ENCODE measurements around the gene WWOX. TPM values are rescaled to one million over a fixed set of nuclear protein-coding genes. Genes with fewer than 3 reads are reported as not detected.

The WWOX gene
- total RNA-seq, 1 donor from 2014 or later: 16.7 TPM

DNA sequence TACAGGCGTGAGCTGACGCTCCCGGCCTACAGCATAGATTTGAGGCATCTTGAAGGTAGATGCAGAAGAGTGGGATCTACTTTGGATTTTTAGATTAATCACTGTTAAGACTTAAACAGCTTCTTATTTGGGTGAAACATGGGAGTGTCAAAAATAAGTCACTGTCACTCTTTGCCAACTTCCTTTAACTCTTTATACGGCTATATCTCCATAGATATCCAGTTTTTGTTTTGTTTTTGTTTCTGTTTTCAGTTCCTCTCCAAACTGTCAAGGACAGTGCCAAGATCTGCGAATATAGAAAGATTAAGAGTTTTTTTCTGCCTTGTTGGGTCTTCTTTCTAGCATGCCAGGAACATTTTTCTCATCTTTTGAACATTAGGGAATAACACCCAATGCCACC is 706.1 kb downstream of the WWOX start:
- Histone ChIP-seq H3K4me1 (ENCODE audit: control insufficient read depth in 3 of 3, insufficient read depth in 3 of 3, low read length in 3 of 3) (no peaks in the 10 kb centered on the region), H3K9me3 (ENCODE audit: control insufficient read depth in 3 of 3, low read length in 3 of 3) (no peaks in the 10 kb centered on the region), H3K36me3 (ENCODE audit: control insufficient read depth in 3 of 3, insufficient read depth in 3 of 3, low read length in 3 of 3) (no peaks in the 10 kb centered on the region), H3K27me3 (ENCODE audit: control insufficient read depth in 3 of 3, insufficient read depth in 3 of 3, low read length in 3 of 3) (no peaks in the 10 kb centered on the region), H3K9ac (ENCODE audit: low read depth in 1 of 3, low read length in 3 of 3) (no peak overlapping the region), H3K27ac (ENCODE audit: low read depth, low read length) (no peak overlapping the region), H3K4me3 (ENCODE audit: low read length in 3 of 3) (no peak overlapping the region)

DNA sequence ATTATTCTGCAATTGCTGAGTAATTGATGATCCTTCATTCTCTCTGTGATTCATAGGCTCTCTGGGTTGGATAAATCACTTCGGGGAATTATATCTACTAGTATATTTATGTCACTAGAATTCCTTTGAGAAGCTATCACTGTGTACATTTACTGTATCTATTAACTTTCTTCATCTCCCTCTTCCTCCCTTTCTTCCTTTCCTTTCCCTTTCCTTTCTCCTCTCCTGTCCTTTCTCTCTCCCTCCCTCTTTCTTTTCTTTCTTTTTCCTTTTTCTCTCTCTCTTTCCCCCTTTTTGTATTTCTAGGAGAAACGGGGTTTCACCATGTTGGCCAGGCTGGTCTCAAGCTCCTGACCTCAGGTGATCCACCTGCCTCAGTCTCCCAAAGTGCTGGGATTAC is 711.8 kb downstream of the WWOX start:
- Histone ChIP-seq H3K36me3 (ENCODE audit: control insufficient read depth in 3 of 3, insufficient read depth in 3 of 3, low read length in 3 of 3) (no peaks in the 10 kb centered on the region), H3K27me3 (ENCODE audit: control insufficient read depth in 3 of 3, insufficient read depth in 3 of 3, low read length in 3 of 3) (no peaks in the 10 kb centered on the region), H3K4me1 (ENCODE audit: control insufficient read depth in 3 of 3, insufficient read depth in 3 of 3, low read length in 3 of 3) (peaks cover 8 to 15% (median 12%) of the 10 kb centered on the region in 3 donors), H3K27ac (ENCODE audit: low read depth, low read length) (no peak overlapping the region), H3K9me3 (ENCODE audit: control insufficient read depth in 3 of 3, low read length in 3 of 3) (no peaks in the 10 kb centered on the region), H3K4me3 (ENCODE audit: low read length in 3 of 3) (no peak overlapping the region), H3K9ac (ENCODE audit: low read depth in 1 of 3, low read length in 3 of 3) (no peak overlapping the region)

DNA sequence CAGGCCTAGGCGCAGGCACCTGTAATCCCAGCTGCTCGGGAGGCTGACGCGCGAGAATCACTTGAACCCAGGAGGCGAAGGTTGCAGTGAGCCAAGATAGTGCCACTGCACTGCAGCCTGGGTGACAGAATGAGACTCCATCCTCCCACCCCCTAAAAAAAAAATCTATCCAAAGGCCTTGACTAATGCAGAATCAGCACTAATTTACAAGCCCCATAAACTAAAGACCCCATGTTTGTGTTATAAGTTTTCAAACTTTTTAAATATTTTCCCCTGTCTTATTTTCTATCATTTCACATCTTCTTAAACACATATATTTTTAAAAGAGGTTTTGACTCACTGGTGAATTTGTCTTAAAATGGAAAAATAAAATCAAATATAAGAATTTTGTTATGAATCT is 713.1 kb downstream of the WWOX start:
- H3K36me3 ChIP-seq (ENCODE audit: control insufficient read depth in 3 of 3, insufficient read depth in 3 of 3, low read length in 3 of 3): no peaks in the 10 kb centered on the region
- H3K4me3 ChIP-seq (ENCODE audit: low read length in 3 of 3): no peak overlapping the region
- H3K9me3 ChIP-seq (ENCODE audit: control insufficient read depth in 3 of 3, low read length in 3 of 3): no peaks in the 10 kb centered on the region
- no peak overlapping the region for H3K27ac ChIP-seq (ENCODE audit: low read depth, low read length)
- H3K9ac ChIP-seq (ENCODE audit: low read depth in 1 of 3, low read length in 3 of 3): no peak overlapping the region
- peaks cover 20 to 22% (median 21%) of the 10 kb centered on the region in 3 donors for H3K4me1 ChIP-seq (ENCODE audit: control insufficient read depth in 3 of 3, insufficient read depth in 3 of 3, low read length in 3 of 3)
- no peaks in the 10 kb centered on the region for H3K27me3 ChIP-seq (ENCODE audit: control insufficient read depth in 3 of 3, insufficient read depth in 3 of 3, low read length in 3 of 3)

GRCh38 chr16:78813661-78814311 is 714.3 kb downstream of the WWOX start:
- Histone ChIP-seq H3K4me1 (ENCODE audit: control insufficient read depth in 3 of 3, insufficient read depth in 3 of 3, low read length in 3 of 3) (peaks cover 27 to 30% (median 28%) of the 10 kb centered on the region in 3 donors), H3K9me3 (ENCODE audit: control insufficient read depth in 3 of 3, low read length in 3 of 3) (no peaks in the 10 kb centered on the region), H3K36me3 (ENCODE audit: control insufficient read depth in 3 of 3, insufficient read depth in 3 of 3, low read length in 3 of 3) (no peaks in the 10 kb centered on the region), H3K4me3 (ENCODE audit: low read length in 3 of 3) (no peak overlapping the region), H3K9ac (ENCODE audit: low read depth in 1 of 3, low read length in 3 of 3) (no peak overlapping the region), H3K27ac (ENCODE audit: low read depth, low read length) (no peak overlapping the region), H3K27me3 (ENCODE audit: control insufficient read depth in 3 of 3, insufficient read depth in 3 of 3, low read length in 3 of 3) (no peaks in the 10 kb centered on the region)

- H3K27me3 ChIP-seq (ENCODE audit: control insufficient read depth in 3 of 3, insufficient read depth in 3 of 3, low read length in 3 of 3): no peaks in the 10 kb centered on the region
- H3K27ac ChIP-seq (ENCODE audit: low read depth, low read length): peak overlapping the region; percentile 46
- H3K4me1 ChIP-seq (ENCODE audit: control insufficient read depth in 3 of 3, insufficient read depth in 3 of 3, low read length in 3 of 3): peaks cover 27 to 30% (median 27%) of the 10 kb centered on the region in 3 donors
- H3K4me3 ChIP-seq (ENCODE audit: low read length in 3 of 3): no peak overlapping the region
- no peaks in the 10 kb centered on the region for H3K36me3 ChIP-seq (ENCODE audit: control insufficient read depth in 3 of 3, insufficient read depth in 3 of 3, low read length in 3 of 3)
- no peak overlapping the region for H3K9ac ChIP-seq (ENCODE audit: low read depth in 1 of 3, low read length in 3 of 3)
- no peaks in the 10 kb centered on the region for H3K9me3 ChIP-seq (ENCODE audit: control insufficient read depth in 3 of 3, low read length in 3 of 3)
Observed at GRCh38 chr16:78815713-78816112, 716.3 kb downstream of the WWOX start.

GRCh38 chr16:78816499-78817195 is 717.2 kb downstream of the WWOX start:
- peak overlapping the region in 1 of 3 donors; percentile 51 for H3K4me3 ChIP-seq (ENCODE audit: low read length in 3 of 3)
- H3K36me3 ChIP-seq (ENCODE audit: control insufficient read depth in 3 of 3, insufficient read depth in 3 of 3, low read length in 3 of 3): no peaks in the 10 kb centered on the region
- peak overlapping the region; percentile 46 for H3K27ac ChIP-seq (ENCODE audit: low read depth, low read length)
- H3K9ac ChIP-seq (ENCODE audit: low read depth in 1 of 3, low read length in 3 of 3): no peak overlapping the region
- H3K4me1 ChIP-seq (ENCODE audit: control insufficient read depth in 3 of 3, insufficient read depth in 3 of 3, low read length in 3 of 3): peaks cover 24 to 30% (median 27%) of the 10 kb centered on the region in 3 donors
- H3K27me3 ChIP-seq (ENCODE audit: control insufficient read depth in 3 of 3, insufficient read depth in 3 of 3, low read length in 3 of 3): no peaks in the 10 kb centered on the region
- H3K9me3 ChIP-seq (ENCODE audit: control insufficient read depth in 3 of 3, low read length in 3 of 3): no peaks in the 10 kb centered on the region

- Histone ChIP-seq H3K27me3 (ENCODE audit: control insufficient read depth in 3 of 3, insufficient read depth in 3 of 3, low read length in 3 of 3) (no peaks in the 10 kb centered on the region), H3K9ac (ENCODE audit: low read depth in 1 of 3, low read length in 3 of 3) (no peak overlapping the region), H3K27ac (ENCODE audit: low read depth, low read length) (peak overlapping the region; percentile 46), H3K9me3 (ENCODE audit: control insufficient read depth in 3 of 3, low read length in 3 of 3) (no peaks in the 10 kb centered on the region), H3K4me1 (ENCODE audit: control insufficient read depth in 3 of 3, insufficient read depth in 3 of 3, low read length in 3 of 3) (peaks cover 24 to 30% (median 27%) of the 10 kb centered on the region in 3 donors), H3K36me3 (ENCODE audit: control insufficient read depth in 3 of 3, insufficient read depth in 3 of 3, low read length in 3 of 3) (no peaks in the 10 kb centered on the region), H3K4me3 (ENCODE audit: low read length in 3 of 3) (peak overlapping the region in 2 of 3 donors; percentile 13 to 51)
Observed at GRCh38 chr16:78817200-78817739, 717.8 kb downstream of the WWOX start.

DNA sequence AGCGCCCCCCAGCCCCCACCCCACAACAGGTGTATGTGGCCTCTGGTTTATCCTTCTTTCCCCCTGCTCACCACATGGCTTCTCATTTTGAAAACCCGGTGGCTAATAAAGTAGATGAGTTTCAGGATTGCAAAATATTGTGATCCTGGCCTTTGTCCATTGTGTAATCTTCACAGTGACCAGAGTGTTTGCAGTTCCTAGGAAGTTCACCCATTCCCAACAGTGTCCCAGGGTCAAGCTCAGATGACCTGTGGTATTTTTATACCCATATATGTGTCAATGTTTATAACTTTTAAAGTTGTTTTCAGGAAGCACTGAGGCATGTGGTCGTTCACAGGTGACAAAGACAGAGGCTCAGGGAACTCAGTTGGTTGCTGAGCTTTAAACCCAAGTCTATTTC is 721.9 kb downstream of the WWOX start:
- no peaks in the 10 kb centered on the region for H3K27me3 ChIP-seq (ENCODE audit: control insufficient read depth in 3 of 3, insufficient read depth in 3 of 3, low read length in 3 of 3)
- no peak overlapping the region for H3K27ac ChIP-seq (ENCODE audit: low read depth, low read length)
- no peaks in the 10 kb centered on the region for H3K9me3 ChIP-seq (ENCODE audit: control insufficient read depth in 3 of 3, low read length in 3 of 3)
- H3K4me3 ChIP-seq (ENCODE audit: low read length in 3 of 3): no peak overlapping the region
- no peaks in the 10 kb centered on the region for H3K36me3 ChIP-seq (ENCODE audit: control insufficient read depth in 3 of 3, insufficient read depth in 3 of 3, low read length in 3 of 3)
- H3K4me1 ChIP-seq (ENCODE audit: control insufficient read depth in 3 of 3, insufficient read depth in 3 of 3, low read length in 3 of 3): peaks cover 12 to 19% (median 17%) of the 10 kb centered on the region in 3 donors
- no peak overlapping the region for H3K9ac ChIP-seq (ENCODE audit: low read depth in 1 of 3, low read length in 3 of 3)

- Histone ChIP-seq H3K9ac (ENCODE audit: low read depth in 1 of 3, low read length in 3 of 3) (no peak overlapping the region), H3K36me3 (ENCODE audit: control insufficient read depth in 3 of 3, insufficient read depth in 3 of 3, low read length in 3 of 3) (no peaks in the 10 kb centered on the region), H3K27me3 (ENCODE audit: control insufficient read depth in 3 of 3, insufficient read depth in 3 of 3, low read length in 3 of 3) (no peaks in the 10 kb centered on the region)
Observed at GRCh38 chr16:78822509-78822908, 723.1 kb downstream of the WWOX start.

GRCh38 chr16:78823027-78823426 is 723.6 kb downstream of the WWOX start:
- Histone ChIP-seq H3K27ac (ENCODE audit: low read depth, low read length) (no peak overlapping the region), H3K36me3 (ENCODE audit: control insufficient read depth in 3 of 3, insufficient read depth in 3 of 3, low read length in 3 of 3) (no peaks in the 10 kb centered on the region), H3K4me1 (ENCODE audit: control insufficient read depth in 3 of 3, insufficient read depth in 3 of 3, low read length in 3 of 3) (peaks cover 2 to 6% (median 3%) of the 10 kb centered on the region in 3 donors), H3K27me3 (ENCODE audit: control insufficient read depth in 3 of 3, insufficient read depth in 3 of 3, low read length in 3 of 3) (no peaks in the 10 kb centered on the region), H3K9ac (ENCODE audit: low read depth in 1 of 3, low read length in 3 of 3) (no peak overlapping the region), H3K9me3 (ENCODE audit: control insufficient read depth in 3 of 3, low read length in 3 of 3) (no peaks in the 10 kb centered on the region), H3K4me3 (ENCODE audit: low read length in 3 of 3) (no peak overlapping the region)

More at GRCh38 chr16:78822509-78822908, 723.1 kb downstream of the WWOX start:
- Histone ChIP-seq H3K9me3 (ENCODE audit: control insufficient read depth in 3 of 3, low read length in 3 of 3) (no peaks in the 10 kb centered on the region), H3K4me3 (ENCODE audit: low read length in 3 of 3) (no peak overlapping the region), H3K4me1 (ENCODE audit: control insufficient read depth in 3 of 3, insufficient read depth in 3 of 3, low read length in 3 of 3) (peaks cover 7 to 8% (median 8%) of the 10 kb centered on the region in 3 donors), H3K27ac (ENCODE audit: low read depth, low read length) (no peak overlapping the region)
